ENCODE data around the gene ANGPTL5. TPM values are rescaled to one million over a fixed set of nuclear protein-coding genes. Genes with fewer than 3 reads are reported as not detected.

Gene ANGPTL5
- total RNA-seq, 1 experiment from 2014 or later, result not detected

GRCh38 chr11:101944923-101945322 is 28.6 kb upstream of the ANGPTL5 start:
- Histone ChIP-seq H3K4me1 (ENCODE audit: insufficient read depth, low read length, poor library complexity, severe bottlenecking) (no peaks in the 10 kb centered on the region), H3K27me3 (replicated peaks; ENCODE audit: insufficient read depth, low read depth, low read length, poor library complexity) (no peaks in the 10 kb centered on the region), H3K36me3 (ENCODE audit: insufficient read depth, low read length, poor library complexity, severe bottlenecking) (no peaks in the 10 kb centered on the region), H3K27ac (ENCODE audit: low read depth, low read length, poor library complexity, severe bottlenecking) (no peak overlapping the region), H3K9me3 (ENCODE audit: low read depth, low read length, poor library complexity, severe bottlenecking) (no peaks in the 10 kb centered on the region), H3K4me3 (ENCODE audit: low read depth, low read length, poor library complexity, severe bottlenecking) (no peak overlapping the region)
- DNase-seq (ENCODE audit: low spot score), result no peak
- ChIA-PET POLR2A (ENCODE audit: low non-redundant PET) (no interaction called here), CTCF (no interaction called here)
- TF ChIP-seq EZH2 (IDR thresholded peaks at IDR 0.05; ENCODE audit: borderline replicate concordance, low read depth, low read length, poor library complexity, severe bottlenecking) (no peak), CTCF (conservative IDR thresholded peaks at IDR 0.05; ENCODE audit: low read depth, low read length) (no peak)
- BruUV-seq (replicated peaks), result no TSS peak
- intact Hi-C loops (cut with micrococcal nuclease; ENCODE audit: unreplicated experiment), result no loop called here

- BruUV-seq (replicated peaks), result no TSS peak
- Histone ChIP-seq H3K36me3 (ENCODE audit: insufficient read depth, low read length, poor library complexity, severe bottlenecking) (no peaks in the 10 kb centered on the region), H3K27me3 (replicated peaks; ENCODE audit: insufficient read depth, low read depth, low read length, poor library complexity) (no peaks in the 10 kb centered on the region), H3K4me1 (ENCODE audit: insufficient read depth, low read length, poor library complexity, severe bottlenecking) (no peaks in the 10 kb centered on the region), H3K27ac (ENCODE audit: low read depth, low read length, poor library complexity, severe bottlenecking) (no peak overlapping the region), H3K9me3 (ENCODE audit: low read depth, low read length, poor library complexity, severe bottlenecking) (no peaks in the 10 kb centered on the region), H3K4me3 (ENCODE audit: low read depth, low read length, poor library complexity, severe bottlenecking) (no peak overlapping the region)
- DNase-seq (ENCODE audit: low spot score), result no peak
- ChIA-PET POLR2A (ENCODE audit: low non-redundant PET) (no interaction called here), CTCF (no interaction called here)
- TF ChIP-seq CTCF (conservative IDR thresholded peaks at IDR 0.05; ENCODE audit: low read depth, low read length), result no peak
- no peak for TF ChIP-seq EZH2 (IDR thresholded peaks at IDR 0.05; ENCODE audit: borderline replicate concordance, low read depth, low read length, poor library complexity, severe bottlenecking)
- intact Hi-C loops (cut with micrococcal nuclease; ENCODE audit: unreplicated experiment), result no loop called here
These were observed 24.7 kb upstream of the ANGPTL5 start for GRCh38 chr11:101940901-101941520.

GRCh38 chr11:101931692-101932091 is 15.4 kb upstream of the ANGPTL5 start:
- no peak overlapping the region for H3K27ac ChIP-seq (ENCODE audit: low read depth, low read length, poor library complexity, severe bottlenecking)
- CTCF ChIA-PET, result interaction anchor here (1.0 kb wide), 1 partner anchor 76 kb away, joined by 3 read pairs; no protein-coding TSS in a partner anchor

More at GRCh38 chr11:101931692-101932091, 15.4 kb upstream of the ANGPTL5 start:
- TF ChIP-seq EZH2 (IDR thresholded peaks at IDR 0.05; ENCODE audit: borderline replicate concordance, low read depth, low read length, poor library complexity, severe bottlenecking), result no peak
- no TSS peak for BruUV-seq (replicated peaks)
- DNase-seq (ENCODE audit: low spot score), result no peak
- Histone ChIP-seq H3K4me1 (ENCODE audit: insufficient read depth, low read length, poor library complexity, severe bottlenecking) (no peaks in the 10 kb centered on the region), H3K27me3 (replicated peaks; ENCODE audit: insufficient read depth, low read depth, low read length, poor library complexity) (no peaks in the 10 kb centered on the region), H3K4me3 (ENCODE audit: low read depth, low read length, poor library complexity, severe bottlenecking) (no peak overlapping the region), H3K36me3 (ENCODE audit: insufficient read depth, low read length, poor library complexity, severe bottlenecking) (no peaks in the 10 kb centered on the region), H3K9me3 (ENCODE audit: low read depth, low read length, poor library complexity, severe bottlenecking) (no peaks in the 10 kb centered on the region)
- intact Hi-C loops (cut with micrococcal nuclease; ENCODE audit: unreplicated experiment), result no loop called here
- POLR2A ChIA-PET (ENCODE audit: low non-redundant PET), result no interaction called here

Data from A673 (cell line).